ENCODE data around the gene QARS1.
A peak's percentile ranks its signal among the peaks of the same experiment; 100 is the strongest.

QARS1 gene

DNA sequence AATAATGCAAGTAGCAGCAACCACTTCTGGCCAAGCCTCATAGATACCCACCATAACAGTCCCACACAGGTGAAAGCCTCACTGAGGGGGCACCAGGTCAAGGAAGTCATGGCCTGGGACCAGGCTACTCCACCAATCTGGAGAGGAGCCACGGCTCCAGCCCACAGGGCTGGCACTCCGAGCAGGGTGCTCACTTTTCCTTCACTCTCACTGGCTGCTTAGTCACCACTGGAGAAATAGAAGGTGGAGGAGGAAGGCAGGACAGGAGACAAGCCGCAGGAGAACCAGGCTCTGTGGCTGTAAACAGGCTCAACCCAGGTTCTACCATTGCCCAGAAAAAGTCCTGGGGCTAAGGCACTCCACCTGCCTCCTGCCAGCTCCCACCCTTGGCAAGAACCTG, 14.9 kb upstream of the QARS1 start:
- H3K9me3 ChIP-seq (ENCODE audit: insufficient read depth, low read length), result no peaks in the 10 kb centered on the region
- H3K27me3 ChIP-seq (ENCODE audit: low read length), result no peaks in the 10 kb centered on the region
- no peaks in the 10 kb centered on the region for H4K20me1 ChIP-seq (ENCODE audit: low read depth, low read length)
- H3K79me2 ChIP-seq (ENCODE audit: insufficient read depth, low read length), result peaks cover 9% of the 10 kb centered on the region; the same call in 1 of the 2 replicates
- H3K9me2 ChIP-seq (replicated peaks; ENCODE audit: insufficient read depth, low read length), result no peaks in the 10 kb centered on the region
- H3K27ac ChIP-seq (ENCODE audit: low read depth, low read length), result no peak overlapping the region
- H3K4me2 ChIP-seq (ENCODE audit: low read depth, low read length, poor library complexity, severe bottlenecking), result peak overlapping the region; percentile 90
- no peak overlapping the region for H2AFZ ChIP-seq (ENCODE audit: low read depth, low read length, severe bottlenecking)
- peak overlapping the region; percentile 72 for H3K4me3 ChIP-seq (ENCODE audit: insufficient read depth, low read length, poor library complexity, severe bottlenecking)
- peak overlapping the region; percentile 94 for H3K9ac ChIP-seq (ENCODE audit: low read length)
- TF ChIP-seq CTCF (IDR thresholded peaks at IDR 0.05; ENCODE audit: insufficient read depth, low read length, poor library complexity, severe bottlenecking) (no peak), EZH2phosphoT487 (conservative IDR thresholded peaks at IDR 0.05; ENCODE audit: low read length) (no peak)
- peaks cover 15% of the 10 kb centered on the region for H3F3A ChIP-seq (ENCODE audit: insufficient read depth)
- 0 out of 2 replicates have a peak, but pooled peaks cover 3% of the 10 kb centered on the region for H3K36me3 ChIP-seq (ENCODE audit: low read length)

DNA sequence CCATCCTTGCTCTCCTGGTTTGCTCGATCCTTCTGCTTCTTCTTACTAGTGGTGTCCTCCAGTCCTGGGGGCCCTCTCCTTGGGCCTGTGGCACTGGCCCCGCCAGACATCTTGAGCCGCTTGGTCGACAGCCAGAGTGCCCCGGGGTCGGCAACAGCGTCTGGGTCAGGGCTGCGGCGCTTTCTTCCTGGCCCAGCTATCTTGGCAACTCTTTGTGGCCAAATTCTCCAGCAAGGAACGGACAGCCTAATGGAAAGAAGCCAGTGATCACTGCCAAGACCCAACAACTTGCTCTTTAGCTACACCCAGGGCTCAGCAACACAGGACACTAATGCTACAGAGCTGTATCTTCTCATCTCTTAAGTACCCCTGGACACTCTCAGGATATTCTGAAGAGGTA, 14.5 kb upstream of the QARS1 start:
- peaks cover 9% of the 10 kb centered on the region; the same call in 1 of the 2 replicates for H3K79me2 ChIP-seq (ENCODE audit: insufficient read depth, low read length)
- H3K36me3 ChIP-seq (ENCODE audit: low read length), result 0 out of 2 replicates have a peak, but pooled peaks cover 3% of the 10 kb centered on the region
- TF ChIP-seq EZH2phosphoT487 (conservative IDR thresholded peaks at IDR 0.05; ENCODE audit: low read length) (no peak), CTCF (IDR thresholded peaks at IDR 0.05; ENCODE audit: insufficient read depth, low read length, poor library complexity, severe bottlenecking) (no peak)
- no peak overlapping the region for H3K9ac ChIP-seq (ENCODE audit: low read length)
- H3K9me3 ChIP-seq (ENCODE audit: insufficient read depth, low read length), result no peaks in the 10 kb centered on the region
- peaks cover 15% of the 10 kb centered on the region for H3F3A ChIP-seq (ENCODE audit: insufficient read depth)
- H3K27me3 ChIP-seq (ENCODE audit: low read length), result no peaks in the 10 kb centered on the region
- H4K20me1 ChIP-seq (ENCODE audit: low read depth, low read length), result no peaks in the 10 kb centered on the region
- H3K4me3 ChIP-seq (ENCODE audit: insufficient read depth, low read length, poor library complexity, severe bottlenecking), result no peak overlapping the region
- no peak overlapping the region for H2AFZ ChIP-seq (ENCODE audit: low read depth, low read length, severe bottlenecking)
- H3K9me2 ChIP-seq (replicated peaks; ENCODE audit: insufficient read depth, low read length), result no peaks in the 10 kb centered on the region
- no peak overlapping the region for H3K27ac ChIP-seq (ENCODE audit: low read depth, low read length)
- peak overlapping the region; percentile 90 for H3K4me2 ChIP-seq (ENCODE audit: low read depth, low read length, poor library complexity, severe bottlenecking)

- Histone ChIP-seq H3K9ac (ENCODE audit: low read length) (no peak overlapping the region), H3K36me3 (ENCODE audit: low read length) (no peaks in the 10 kb centered on the region), H3K9me3 (ENCODE audit: insufficient read depth, low read length) (no peaks in the 10 kb centered on the region), H3K4me3 (ENCODE audit: insufficient read depth, low read length, poor library complexity, severe bottlenecking) (no peak overlapping the region), H3K4me2 (ENCODE audit: low read depth, low read length, poor library complexity, severe bottlenecking) (no peak overlapping the region), H3K79me2 (ENCODE audit: insufficient read depth, low read length) (no peaks in the 10 kb centered on the region), H4K20me1 (ENCODE audit: low read depth, low read length) (no peaks in the 10 kb centered on the region), H3K9me2 (replicated peaks; ENCODE audit: insufficient read depth, low read length) (no peaks in the 10 kb centered on the region), H3K27ac (ENCODE audit: low read depth, low read length) (no peak overlapping the region), H2AFZ (ENCODE audit: low read depth, low read length, severe bottlenecking) (no peak overlapping the region), H3F3A (ENCODE audit: insufficient read depth) (no peaks in the 10 kb centered on the region), H3K27me3 (ENCODE audit: low read length) (no peaks in the 10 kb centered on the region)
- TF ChIP-seq EZH2phosphoT487 (conservative IDR thresholded peaks at IDR 0.05; ENCODE audit: low read length) (no peak), CTCF (IDR thresholded peaks at IDR 0.05; ENCODE audit: insufficient read depth, low read length, poor library complexity, severe bottlenecking) (no peak)
These were observed 7.7 kb upstream of the QARS1 start for GRCh38 chr3:49112262-49112661.

Data from SU-DHL-6 (cell line).